IPS-NIHi11 (cell line): Measurements from ENCODE around the gene AAGAB.
"Not testable (repeated sequence)": the region's sequence is repeated elsewhere in the genome, so short reads cannot be mapped to it uniquely, and the experiment has no call there.

ENCODE experiments used
- DNase-seq: peaks from one replicate; pipeline ENCODE4 v3.0.0; 2012; ENCODE audit warnings: mixed read lengths, low spot score

AAGAB gene

GRCh38 chr15:67253101-67253500, 1.4 kb downstream of the AAGAB start:
- no peak for DNase-seq

- DNase-seq = no peak
These were observed 3.1 kb downstream of the AAGAB start for GRCh38 chr15:67251318-67251717.

GRCh38 chr15:67249830-67250229, 4.6 kb downstream of the AAGAB start:
- no peak for DNase-seq

- DNase-seq = no peak
These were observed 6.4 kb downstream of the AAGAB start for GRCh38 chr15:67248011-67248505.

- DNase-seq = not testable (repeated sequence)
These were observed 7.9 kb downstream of the AAGAB start for GRCh38 chr15:67246606-67247005.

GRCh38 chr15:67244971-67245478, 9.4 kb downstream of the AAGAB start:
- DNase-seq = no peak

GRCh38 chr15:67242708-67243111, 11.8 kb downstream of the AAGAB start:
- peak; percentile 12 for DNase-seq

GRCh38 chr15:67241132-67241855, 13.2 kb downstream of the AAGAB start:
- no peak for DNase-seq

GRCh38 chr15:67240235-67241131, 14.0 kb downstream of the AAGAB start:
- peak; percentile 23 for DNase-seq

- no peak for DNase-seq
These were observed 21.9 kb downstream of the AAGAB start for GRCh38 chr15:67232591-67232990.

GRCh38 chr15:67230504-67230903, 24.0 kb downstream of the AAGAB start:
- DNase-seq = no peak

- no peak for DNase-seq
These were observed 26.2 kb downstream of the AAGAB start for GRCh38 chr15:67228286-67228685.

- no peak for DNase-seq
These were observed 26.6 kb downstream of the AAGAB start for GRCh38 chr15:67227846-67228245.

GRCh38 chr15:67227431-67227830, 27.0 kb downstream of the AAGAB start:
- no peak for DNase-seq

- no peak for DNase-seq
These were observed 29.1 kb downstream of the AAGAB start for GRCh38 chr15:67225336-67225735.

- no peak for DNase-seq
These were observed 29.6 kb downstream of the AAGAB start for GRCh38 chr15:67224889-67225288.

GRCh38 chr15:67219288-67219687, 35.2 kb downstream of the AAGAB start:
- no peak for DNase-seq

GRCh38 chr15:67218428-67218827, 36.0 kb downstream of the AAGAB start:
- DNase-seq = no peak

GRCh38 chr15:67216859-67217258, 37.6 kb downstream of the AAGAB start:
- no peak for DNase-seq

- DNase-seq = no peak
These were observed 39.4 kb downstream of the AAGAB start for GRCh38 chr15:67215102-67215501.

- no peak for DNase-seq
These were observed 41.6 kb downstream of the AAGAB start for GRCh38 chr15:67212684-67213367.

- DNase-seq = no peak
These were observed 43.8 kb downstream of the AAGAB start for GRCh38 chr15:67210555-67211168.
